Left forelimb (tissue), 1 donor: ENCODE measurements around the gene MEPE.

Experiments
- DNase-seq: peaks from one replicate; pipeline ENCODE4 v3.0.0-alpha.2; 2018; ENCODE audit warnings: low spot score

MEPE gene, protein sequence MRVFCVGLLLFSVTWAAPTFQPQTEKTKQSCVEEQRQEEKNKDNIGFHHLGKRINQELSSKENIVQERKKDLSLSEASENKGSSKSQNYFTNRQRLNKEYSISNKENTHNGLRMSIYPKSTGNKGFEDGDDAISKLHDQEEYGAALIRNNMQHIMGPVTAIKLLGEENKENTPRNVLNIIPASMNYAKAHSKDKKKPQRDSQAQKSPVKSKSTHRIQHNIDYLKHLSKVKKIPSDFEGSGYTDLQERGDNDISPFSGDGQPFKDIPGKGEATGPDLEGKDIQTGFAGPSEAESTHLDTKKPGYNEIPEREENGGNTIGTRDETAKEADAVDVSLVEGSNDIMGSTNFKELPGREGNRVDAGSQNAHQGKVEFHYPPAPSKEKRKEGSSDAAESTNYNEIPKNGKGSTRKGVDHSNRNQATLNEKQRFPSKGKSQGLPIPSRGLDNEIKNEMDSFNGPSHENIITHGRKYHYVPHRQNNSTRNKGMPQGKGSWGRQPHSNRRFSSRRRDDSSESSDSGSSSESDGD

DNA sequence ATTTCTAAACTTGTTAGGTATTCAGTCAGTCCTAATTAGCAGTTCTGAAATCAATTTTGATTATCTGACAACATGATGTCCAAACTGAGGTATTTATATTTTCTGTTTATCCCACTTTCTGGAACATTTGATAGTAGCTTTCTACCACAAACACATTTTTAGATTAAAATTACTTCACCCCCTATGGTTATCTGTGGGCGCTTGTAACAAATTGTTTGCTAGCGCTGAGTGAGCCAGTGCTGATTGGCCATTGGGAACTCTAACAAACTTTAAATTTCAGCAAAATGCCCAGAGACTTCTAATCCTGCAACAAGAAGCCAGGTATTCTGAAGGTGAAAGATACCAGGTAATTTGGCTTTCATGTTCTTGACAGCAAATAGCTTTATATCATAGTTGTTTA is at the start of gene MEPE:
Gene MEPE (plus strand): TSS at position 301 of the 400 bp plus-strand sequence. CDS start 1,746 bp downstream, outside the sequence.
- no peak for DNase-seq

DNA sequence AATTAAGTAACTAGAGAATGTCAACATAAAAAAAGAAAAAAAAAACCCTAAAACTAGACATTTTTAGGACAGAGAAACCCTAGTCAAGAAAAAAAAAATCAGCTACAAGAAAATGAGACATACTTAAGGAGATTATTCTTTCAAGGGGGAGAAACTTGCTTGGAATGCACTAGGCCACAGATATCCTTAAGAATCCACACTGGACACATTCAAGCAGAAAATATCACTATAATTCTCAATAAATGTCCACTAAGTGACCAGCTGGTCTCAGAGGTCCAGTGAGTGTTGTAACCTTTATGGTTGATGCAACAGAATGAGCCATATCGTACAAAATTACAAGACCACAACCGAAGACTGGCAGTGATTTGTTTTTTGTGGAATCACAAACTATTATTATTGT is 49.0 kb upstream of the MEPE start:
- DNase-seq: no peak

DNA sequence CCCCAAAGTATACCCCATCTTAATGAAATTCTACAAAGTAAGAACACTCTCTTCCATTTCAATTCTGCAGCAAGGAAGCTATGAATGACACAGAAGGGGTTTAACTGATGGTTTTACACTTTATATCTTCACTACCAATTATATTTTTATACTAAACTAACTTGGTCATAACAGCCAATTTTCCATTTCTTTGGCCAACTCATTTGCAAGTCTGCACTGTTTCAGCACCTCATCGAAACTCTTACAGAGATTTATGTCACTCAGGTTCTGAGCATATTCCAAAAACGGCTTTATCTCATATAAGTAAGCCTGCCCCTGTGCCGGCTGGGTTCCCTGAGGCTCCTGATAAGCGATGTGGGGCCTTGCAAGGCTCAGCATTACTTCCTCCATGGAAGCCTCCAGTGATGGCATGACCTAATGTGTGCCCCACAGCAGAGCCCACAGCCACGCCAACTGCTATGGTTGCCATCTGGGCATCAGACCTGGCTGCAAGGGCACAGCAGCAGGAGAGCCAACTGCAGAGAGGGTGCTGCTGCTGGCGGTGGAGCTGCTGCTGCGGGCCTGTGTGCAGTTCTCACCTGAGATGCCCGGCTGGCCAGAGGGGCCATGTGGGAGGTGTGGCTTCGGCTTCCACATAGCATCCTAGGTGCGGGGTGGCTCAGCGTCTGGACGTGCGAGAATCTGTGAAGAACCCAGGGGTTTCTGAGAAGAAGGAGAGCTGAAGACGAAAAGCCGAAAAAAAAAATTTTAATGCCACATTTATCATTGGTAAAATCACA is 46.8 kb upstream of the MEPE start:
- no peak for DNase-seq

DNA sequence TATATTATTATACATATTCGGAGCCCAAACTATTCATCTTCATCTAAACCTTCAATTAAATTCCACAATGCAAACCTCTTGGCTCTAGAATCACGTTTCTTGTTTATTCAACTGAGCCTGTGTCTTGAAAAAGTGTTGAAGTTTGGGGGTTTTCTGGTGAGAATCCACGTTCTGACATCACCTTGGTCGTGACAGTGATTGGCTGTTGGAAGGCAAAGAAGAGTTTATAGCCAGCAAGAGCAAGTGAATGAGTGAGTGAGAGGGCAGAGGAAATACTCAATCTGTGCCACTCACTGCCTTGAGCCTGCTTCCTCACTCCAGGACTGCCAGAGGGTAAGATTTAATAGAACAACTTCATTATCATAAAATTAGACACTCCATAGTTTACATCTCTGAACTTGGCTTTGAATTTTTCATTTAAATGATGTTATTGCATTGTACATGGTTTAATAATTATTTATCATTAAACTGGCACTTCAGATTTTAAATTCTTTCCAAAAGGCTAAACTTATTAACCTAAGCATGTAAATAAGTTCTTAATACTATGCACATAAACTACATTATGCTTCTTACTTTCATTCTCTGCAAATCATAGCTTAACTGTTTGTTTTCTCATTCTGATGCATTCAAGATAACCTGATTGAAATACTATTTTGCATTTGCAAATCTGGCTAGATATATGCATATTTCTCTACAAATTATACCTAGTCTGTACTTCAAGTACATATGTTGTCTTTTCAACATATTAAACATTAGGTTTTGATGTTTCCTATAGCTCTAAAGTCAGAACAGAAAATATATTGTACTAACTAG is 33.3 kb upstream of the MEPE start, which contains the start of gene IBSP:
Gene IBSP (plus strand): TSS at position 254 of the 813 bp plus-strand sequence. CDS start 2,808 bp downstream, outside the sequence.
- DNase-seq: no peak

DNA sequence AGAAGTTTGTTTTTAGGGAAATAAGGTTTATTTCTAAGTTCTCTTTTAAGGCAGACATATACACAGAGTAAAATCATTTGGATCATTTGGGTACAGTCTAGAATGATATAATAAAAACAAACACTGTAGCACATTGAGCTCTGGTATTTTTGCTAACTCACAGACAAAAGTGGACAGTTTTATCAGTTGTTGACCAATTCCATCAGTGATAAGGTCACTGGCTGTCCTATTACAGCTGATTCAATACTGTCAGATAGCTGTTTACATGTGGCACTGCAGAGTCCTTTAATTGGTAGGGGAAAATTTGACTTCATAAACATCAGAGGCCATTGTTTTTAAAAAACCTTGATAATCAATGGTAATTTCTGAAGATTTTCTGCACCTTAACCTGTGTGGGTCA is 29.9 kb upstream of the MEPE start:
- DNase-seq: no peak

DNA sequence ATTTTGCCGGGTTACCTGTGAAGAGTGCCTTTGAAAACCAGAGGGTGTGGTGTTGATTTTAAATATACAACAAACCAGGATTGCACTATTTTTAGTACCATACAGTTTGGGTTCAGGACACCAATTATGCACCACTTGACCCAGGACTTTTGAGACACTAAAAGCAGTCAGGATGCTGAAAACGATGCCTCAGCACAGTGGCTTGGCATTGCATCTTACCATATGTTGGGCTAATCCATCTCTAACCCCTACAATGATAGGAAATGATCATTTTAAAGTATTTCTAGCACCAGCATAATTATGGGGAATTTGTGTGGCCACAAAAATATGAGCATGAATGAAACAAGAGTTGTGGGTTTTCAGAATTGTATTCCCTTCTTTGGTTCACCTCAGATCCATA is 29.3 kb upstream of the MEPE start:
- DNase-seq: no peak

DNA sequence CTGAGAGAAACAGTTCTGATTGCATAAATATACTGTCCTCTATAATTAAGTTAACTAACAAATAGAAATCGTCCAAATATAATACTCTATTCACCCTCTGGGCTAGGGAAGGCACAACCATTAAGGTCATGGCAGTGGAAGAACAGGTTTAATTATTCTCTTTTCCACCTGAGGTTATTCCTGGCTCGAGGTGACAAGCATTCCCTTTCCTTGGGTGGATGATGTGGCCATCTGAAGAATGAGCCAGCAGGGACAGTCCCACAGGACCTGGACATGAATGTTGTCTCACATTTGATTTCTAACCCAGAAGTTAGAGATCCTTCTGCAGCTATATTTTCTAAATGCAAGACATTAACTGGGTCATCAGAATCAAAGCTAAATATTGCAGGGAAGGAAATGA is 27.9 kb upstream of the MEPE start:
- DNase-seq: no peak

DNA sequence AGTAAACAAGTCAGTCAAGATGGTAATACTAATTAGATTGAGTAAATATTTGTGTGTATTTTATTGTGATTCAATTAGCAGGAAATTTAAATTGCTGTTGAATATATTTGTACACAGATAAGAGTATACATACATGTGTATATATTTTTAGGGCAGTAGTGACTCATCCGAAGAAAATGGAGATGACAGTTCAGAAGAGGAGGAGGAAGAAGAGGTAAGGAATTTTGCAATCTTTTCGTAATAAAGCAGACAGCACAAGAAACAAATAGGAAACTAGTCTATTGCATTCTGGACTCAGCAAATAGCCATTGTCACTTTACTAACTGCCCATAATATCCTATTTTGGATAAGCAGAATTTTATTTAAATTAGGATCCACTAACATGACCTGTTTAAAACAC is 26.8 kb upstream of the MEPE start:
- no peak for DNase-seq

DNA sequence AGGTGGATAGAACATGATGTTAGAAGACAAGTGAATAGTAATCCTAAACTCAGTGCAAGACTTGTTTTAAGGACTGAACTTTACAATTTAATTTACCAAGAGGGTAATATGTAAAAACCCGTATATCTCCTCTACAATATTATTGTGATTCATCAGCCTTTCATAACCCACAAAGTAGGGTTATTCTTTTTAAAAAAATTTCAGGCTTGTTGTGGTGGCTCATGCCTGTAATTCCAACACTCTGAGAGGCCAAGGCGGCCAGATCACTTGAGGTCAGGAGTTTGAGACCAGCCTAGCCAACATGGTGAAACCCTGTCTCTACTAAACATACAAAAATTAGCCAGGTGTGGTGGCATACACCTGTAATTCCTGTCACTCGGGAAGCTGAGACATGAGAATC is 26.2 kb upstream of the MEPE start:
- no peak for DNase-seq

DNA sequence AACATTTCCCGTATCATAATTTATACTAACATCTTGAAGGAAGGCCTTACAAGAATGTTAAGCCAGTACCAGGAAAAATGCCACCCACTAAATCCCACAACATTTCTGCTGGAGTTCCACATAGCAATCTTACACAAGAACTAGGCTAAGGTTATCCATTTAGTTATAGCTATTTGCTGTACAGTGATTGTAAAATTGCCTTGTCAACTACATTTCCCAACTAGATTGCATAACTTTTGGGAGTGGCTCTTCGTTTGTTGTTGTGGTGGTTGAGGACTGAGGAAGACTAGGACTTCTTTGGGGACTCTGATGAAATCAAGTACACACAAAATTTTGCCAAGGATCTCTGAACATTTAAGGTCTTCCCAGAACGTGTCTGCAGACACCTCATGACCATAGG is 25.4 kb upstream of the MEPE start:
- DNase-seq: no peak

DNA sequence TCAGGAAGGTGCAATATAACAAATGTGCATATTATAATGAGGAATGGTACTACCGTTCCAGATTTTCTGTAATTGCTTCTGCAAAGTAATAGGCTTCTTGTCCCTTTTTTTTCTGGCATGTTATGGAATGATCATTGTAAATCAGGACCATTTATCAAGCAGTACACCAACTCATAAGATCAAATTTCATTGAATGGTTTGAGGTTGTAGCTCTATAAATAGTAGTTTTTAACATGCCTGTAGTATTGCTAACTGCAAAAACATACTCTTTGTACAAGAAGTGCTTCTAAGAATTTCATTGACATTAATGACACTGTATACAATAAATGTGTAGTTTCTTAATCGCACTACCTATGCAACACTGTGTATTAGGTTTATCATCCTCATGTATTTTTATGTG is 20.8 kb upstream of the MEPE start:
- DNase-seq: no peak

DNA sequence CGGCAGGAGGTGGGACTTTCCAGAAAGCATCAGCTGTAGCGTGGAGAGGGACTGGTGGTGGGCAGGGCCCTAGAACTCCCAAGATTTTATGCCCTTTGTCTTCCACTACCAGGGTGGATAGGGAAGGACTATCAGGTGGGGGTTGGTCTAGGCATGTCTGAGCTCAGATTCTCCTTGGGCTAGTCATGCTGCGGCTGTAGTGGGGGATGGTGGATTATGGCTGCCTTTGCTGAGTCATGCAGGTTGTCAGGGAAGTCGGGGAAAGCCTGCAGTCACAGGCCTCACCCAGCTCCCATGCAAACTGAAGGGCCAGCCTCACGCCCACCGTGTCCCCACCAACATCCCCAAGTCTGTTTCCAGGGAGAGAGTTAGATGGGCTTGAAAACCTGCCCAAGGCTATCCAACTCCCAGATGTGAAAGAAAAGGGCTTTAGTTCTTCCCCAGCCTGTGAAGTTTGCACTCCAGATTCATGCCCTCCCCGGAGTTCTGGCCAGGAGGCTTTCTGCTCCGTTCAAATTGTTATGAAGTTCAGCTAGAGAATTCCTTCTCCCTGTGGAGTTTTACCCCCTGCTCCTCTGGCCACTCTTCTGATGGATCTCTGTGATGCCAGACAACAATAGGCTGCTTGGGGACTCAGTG is 13.4 kb upstream of the MEPE start:
- no peak for DNase-seq

DNA sequence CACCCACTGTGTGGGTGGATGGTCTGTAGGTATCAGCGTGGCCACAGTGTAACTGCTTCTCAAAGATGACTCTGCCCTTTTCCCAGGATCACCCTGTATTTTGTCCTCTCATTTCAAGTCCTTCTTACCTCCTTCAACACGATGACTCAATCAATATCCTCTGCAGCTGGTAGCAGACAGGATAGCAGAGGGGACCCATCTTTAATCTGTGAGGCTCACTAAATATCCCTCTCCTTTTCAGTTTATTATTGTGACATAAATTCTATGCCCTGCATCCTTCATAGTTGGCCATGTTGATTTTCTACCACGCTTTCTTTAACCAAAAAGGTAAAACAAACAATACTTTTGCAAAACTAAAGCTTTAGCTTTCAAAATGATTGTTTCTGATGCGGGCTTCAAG is 9.6 kb upstream of the MEPE start:
- no peak for DNase-seq

DNA sequence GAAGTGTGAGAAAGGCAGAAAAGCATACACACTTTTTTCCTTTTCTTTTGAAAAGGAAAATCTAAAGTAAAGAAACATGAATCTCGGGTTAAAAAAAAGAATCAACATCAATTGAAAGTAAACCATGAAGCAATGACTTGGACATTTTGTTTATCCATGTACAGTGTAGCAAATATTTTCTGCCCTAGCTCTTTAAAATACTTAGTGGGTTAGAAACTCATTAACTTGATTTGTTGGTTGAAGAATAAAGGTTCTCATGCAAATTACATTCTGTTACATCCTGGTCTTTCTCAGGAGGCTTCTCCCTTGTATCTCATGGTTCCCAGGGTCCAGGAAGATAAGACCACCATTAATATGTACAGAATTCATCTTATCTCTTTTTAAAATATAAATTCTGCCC is 9.0 kb upstream of the MEPE start:
- no peak for DNase-seq

DNA sequence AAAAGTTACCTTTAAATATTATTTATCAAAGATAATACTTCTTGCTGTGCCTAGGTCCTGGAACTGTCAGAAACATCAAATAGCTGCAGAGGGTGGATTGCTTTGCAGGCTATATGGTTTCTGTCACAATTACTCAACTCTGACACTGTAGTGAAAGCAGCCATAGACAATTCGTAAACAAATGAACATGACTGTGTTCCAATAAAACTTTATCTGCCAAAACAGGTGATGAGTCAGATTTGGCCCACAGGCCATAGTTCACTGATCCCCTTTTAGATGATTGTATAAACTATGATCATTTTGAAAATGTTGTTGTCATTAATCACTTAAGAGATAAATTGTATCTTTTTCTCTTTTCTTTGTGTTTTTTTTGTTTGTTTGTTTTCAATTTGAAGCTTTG is 8.4 kb upstream of the MEPE start:
- DNase-seq: no peak

DNA sequence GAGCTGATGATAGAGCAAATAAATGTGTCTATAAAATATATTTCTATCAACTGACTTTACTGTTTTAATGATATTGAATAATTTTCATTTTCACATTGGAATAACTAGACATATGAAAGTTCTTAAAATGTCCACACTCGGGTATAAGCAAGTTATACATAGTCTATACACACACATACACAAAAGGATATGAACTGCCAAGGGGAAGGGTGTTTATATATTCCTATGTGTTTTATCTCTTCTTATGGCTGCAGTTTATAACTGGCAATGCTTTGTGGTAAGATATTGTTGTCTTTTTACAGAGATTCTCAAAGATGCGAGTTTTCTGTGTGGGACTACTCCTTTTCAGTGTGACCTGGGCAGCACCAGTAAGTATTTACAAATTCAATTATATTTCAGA is 1.6 kb downstream of the MEPE start:
- DNase-seq: no peak

DNA sequence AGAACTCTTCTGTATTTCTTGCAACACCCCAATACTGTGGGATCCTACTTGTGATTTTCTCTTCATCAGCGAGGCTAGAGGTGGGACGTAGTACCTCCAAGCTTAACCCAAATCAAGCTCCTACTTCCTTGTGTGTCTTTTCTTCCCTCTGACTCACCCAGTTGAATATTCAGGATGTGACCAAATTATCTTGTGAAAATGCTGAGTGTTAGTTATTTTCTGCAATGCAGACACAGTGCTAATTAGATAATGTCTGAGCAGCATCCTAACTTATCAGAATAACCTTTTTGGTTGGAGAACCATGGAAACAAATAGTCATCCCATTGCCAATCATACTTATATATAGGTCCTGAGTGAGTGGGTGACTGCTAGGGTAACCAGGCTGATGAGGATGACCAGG is 2.4 kb downstream of the MEPE start:
- no peak for DNase-seq

DNA sequence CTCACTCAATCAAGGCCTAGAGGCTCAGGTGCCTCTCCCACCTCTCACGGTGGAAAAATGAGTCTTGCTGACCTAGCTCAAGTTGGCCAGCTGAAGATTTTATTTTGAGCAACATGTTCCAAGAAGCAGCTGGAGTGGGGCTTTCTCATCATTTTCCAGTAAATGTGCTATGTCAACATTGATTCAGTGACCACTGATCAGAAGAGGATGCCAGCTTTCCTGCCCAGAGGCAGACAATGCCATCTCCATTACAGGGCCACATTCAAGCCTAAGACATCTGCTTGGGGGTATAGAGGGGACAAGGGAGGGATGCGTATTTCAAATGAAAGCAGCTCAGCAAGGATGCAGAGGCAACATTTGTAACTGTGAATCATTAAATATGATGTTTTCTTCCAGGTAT is 3.0 kb downstream of the MEPE start:
- DNase-seq: no peak

DNA sequence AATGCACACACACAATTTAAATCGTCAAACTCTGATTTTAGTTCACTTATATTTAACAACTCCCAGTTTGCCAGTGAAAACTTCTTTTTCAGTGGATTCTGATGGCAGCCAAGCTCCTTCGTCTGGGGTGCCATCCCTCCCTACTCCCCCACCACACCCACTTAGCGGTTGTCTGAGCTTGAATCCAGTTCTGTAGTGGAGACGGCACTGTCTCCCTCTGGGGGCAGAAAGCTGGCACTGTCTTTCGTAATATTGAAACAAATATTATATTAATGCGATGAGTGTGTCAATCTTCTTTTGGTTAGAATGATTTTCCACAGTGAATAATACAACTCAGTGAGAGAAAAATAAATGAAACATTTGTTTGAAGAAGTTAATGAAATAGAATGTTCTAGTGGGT is 5.4 kb downstream of the MEPE start:
- no peak for DNase-seq

DNA sequence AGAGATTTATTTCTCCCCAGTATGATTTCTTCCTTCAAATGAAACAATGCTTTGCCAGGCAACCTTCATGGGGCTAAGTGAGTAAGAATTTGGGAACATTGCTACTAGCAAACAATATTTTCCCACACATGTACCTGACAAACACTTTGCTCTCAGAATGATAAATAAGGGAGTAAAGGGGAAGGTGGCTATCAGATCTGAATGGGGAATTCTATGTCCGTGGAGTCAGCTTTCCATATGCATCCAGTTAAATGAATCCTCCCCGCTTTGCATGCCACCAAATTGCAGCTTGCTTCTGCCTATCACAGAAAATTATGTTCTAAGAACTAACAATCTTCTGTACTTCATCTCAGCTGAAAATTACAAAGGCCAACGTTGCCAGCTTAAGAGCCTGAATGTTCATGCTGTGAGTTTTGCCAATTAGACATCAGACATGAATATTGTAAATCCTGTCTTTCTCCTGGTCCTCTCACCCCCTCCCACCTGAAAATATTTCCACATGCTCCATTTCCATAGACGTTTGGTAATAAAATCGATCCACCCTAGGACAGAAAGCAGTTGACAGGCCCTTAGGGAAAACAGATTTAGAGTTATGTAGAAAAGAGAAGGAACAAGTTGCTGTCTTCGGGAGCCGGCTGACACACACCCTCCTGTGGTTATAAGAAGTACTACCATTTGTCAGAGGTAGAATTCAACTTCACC is 6.3 kb downstream of the MEPE start:
- no peak for DNase-seq

DNA sequence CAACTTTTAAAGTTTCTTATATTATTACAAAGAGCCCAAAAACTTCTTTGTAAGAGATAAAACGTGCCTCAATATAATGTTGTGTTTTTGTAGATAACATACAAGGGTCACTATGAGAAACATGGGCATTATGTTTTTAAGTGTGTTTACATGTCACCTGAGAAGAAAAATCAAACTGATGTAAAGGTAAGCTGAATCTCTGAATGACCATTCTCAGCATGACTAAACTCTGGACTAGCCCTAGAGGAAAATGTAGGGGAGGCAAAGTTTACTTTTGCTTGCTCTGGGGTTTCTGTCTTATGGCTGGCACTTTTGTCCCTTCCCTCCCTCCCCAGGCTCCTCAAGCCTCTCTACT is 6.8 kb downstream of the MEPE start:
- DNase-seq: no peak
